Heart left ventricle (tissue), 13 donors: ENCODE measurements around the gene SELENOT.

Experiments used
- CTCF ChIP-seq, 12 donors: fragments of 200-600 bp; sonication (generic) in 4 of 12; IDR thresholded peaks; one replicate each; pipeline versions ENCODE4 v1.5.0 to v1.8.0; 2018 to 2022; ENCODE audit warnings: antibody characterized with exemption in 12 of 12, mild to moderate bottlenecking in 5 of 12
- POLR2A ChIP-seq, 2 donors: fragments of 450-650 bp; IDR thresholded peaks; one replicate each; pipeline ENCODE4 v1.6.1; 2017; ENCODE audit warnings: antibody characterized with exemption in 2 of 2, mild to moderate bottlenecking in 2 of 2, moderate library complexity in 2 of 2
- donor health status: ischemic (EF 13 %, LVEDD 7.1; RV severe dilation, severe dysfunction).
- donor health status: DM: no; HTN: yes; CAD: no.
- donor health status: DM: no; HTN: no; CAD: no.
- donor health status: ischemic (EF 25% LVEDD 6.9; RV normal size, moderate dysfunction).
- donor health status: ischemic (EF 25% LVEDD 5.7; RV mildly dilated, moderate dysfunction).
- donor health status: ischemic (EF 35%, LVEDD 5.7; RV mildly dilated, moderate dysfunction).
- donor health status: nonischemic (EF 11% LVEDD 7.7; RV severe dilation, severe dysfunction).
- donor health status: DM: yes; HTN: yes; CAD: no.
- donor health status: PGD.
- donor health status: ischemic (EF 29% LVEDD 5.4; RV normal size, mild dysfunction).
- donor health status: nonischemic (EF 23%, LVEDD 6.1; RV moderate dilation, normal function).

- TF ChIP-seq CTCF (IDR thresholded peaks at IDR 0.05) (no peak), POLR2A (IDR thresholded peaks at IDR 0.05) (no peak)
These were observed 60.3 kb downstream of the SELENOT start for GRCh38 chr3:150663461-150663860.
